ENCODE results near the gene GLA. TPM values are rescaled to one million over a fixed set of nuclear protein-coding genes. Genes with fewer than 3 reads are reported as not detected.

The GLA gene
- total RNA-seq, 1 experiment from 2014 or later: 41.9 TPM

DNA sequence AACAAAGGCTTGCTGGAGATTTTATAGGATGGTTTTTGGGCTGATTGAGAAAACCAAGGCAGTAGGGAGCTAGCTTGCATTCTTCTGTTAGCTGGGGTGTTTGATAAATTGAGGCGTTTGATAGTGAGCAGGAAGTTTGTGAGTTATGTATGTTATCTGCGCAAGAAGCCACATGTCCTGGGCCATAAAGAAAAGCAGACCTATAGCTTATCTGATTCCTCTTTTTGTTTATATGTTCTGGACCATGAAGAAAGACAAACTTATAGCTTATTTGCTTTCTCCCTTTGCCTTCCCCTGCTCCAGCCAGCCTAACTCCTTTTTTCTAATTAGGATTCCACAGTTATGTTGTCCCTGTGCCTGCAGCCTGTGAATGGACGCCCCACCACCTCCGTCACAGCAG is 9.5 kb upstream of the GLA start:
- no peak overlapping the region for H2AFZ ChIP-seq (ENCODE audit: low read length)
- H2BK12ac ChIP-seq (ENCODE audit: insufficient read length, low read depth, low read length): no peak overlapping the region
- H3K23me2 ChIP-seq (ENCODE audit: insufficient read length, low read depth, low read length, poor library complexity, severe bottlenecking): no peaks in the 10 kb centered on the region
- H3K9ac ChIP-seq (ENCODE audit: extremely low read depth, insufficient read length, low read length): no peak overlapping the region
- H2BK15ac ChIP-seq (ENCODE audit: low read depth, low read length): no peak overlapping the region
- H3K79me1 ChIP-seq (ENCODE audit: insufficient read depth, low read depth, low read length, poor library complexity, severe bottlenecking): no peaks in the 10 kb centered on the region
- no peak overlapping the region for H4K5ac ChIP-seq (ENCODE audit: insufficient read length, low read depth, low read length)
- no peak overlapping the region for H2BK120ac ChIP-seq (ENCODE audit: low read depth, low read length, poor library complexity, severe bottlenecking)
- no peak overlapping the region for H3K18ac ChIP-seq (ENCODE audit: insufficient read length, low read depth, low read length)
- no peak overlapping the region for H3K14ac ChIP-seq (ENCODE audit: insufficient read depth, low read length)
- no CpG with 5 or more reads among the region's 4 CpGs for WGBS (ENCODE audit: extremely low coverage, insufficient read length, low lambda C conversion rate)
- no peak overlapping the region for H3K27ac ChIP-seq (ENCODE audit: insufficient read length, low read depth, low read length)
- H3K27me3 Mint-ChIP-seq (ENCODE audit: low read depth): no peaks in the 10 kb centered on the region; the same call in none of the 2 replicates
- no peak overlapping the region for H2BK20ac ChIP-seq (ENCODE audit: low read depth, low read length, poor library complexity, severe bottlenecking)
- no peaks in the 10 kb centered on the region for H4K20me1 ChIP-seq (ENCODE audit: control insufficient read depth, insufficient read depth, insufficient read length)
- no peak overlapping the region for H4K8ac ChIP-seq (replicated peaks; ENCODE audit: insufficient read length, low read depth, low read length)
- peaks cover 24 to 26% of the 10 kb centered on the region in 2 experiments for H3K4me1 Mint-ChIP-seq
- no peak overlapping the region for H3K56ac ChIP-seq (ENCODE audit: insufficient read length, low read depth, low read length)
- no peaks in the 10 kb centered on the region for H3K4me1 ChIP-seq (ENCODE audit: insufficient read depth, low read length)
- H3K36me3 Mint-ChIP-seq (ENCODE audit: insufficient read depth in 1 of 3, low read depth in 3 of 3): peaks cover 17 to 37% (median 31%) of the 10 kb centered on the region in 3 experiments
- H3K9me3 Mint-ChIP-seq: peaks cover 73 to 79% of the 10 kb centered on the region in 2 experiments
- H3K79me2 ChIP-seq (ENCODE audit: insufficient read depth, low read length): no peaks in the 10 kb centered on the region
- H3K27me3 ChIP-seq (ENCODE audit: insufficient read depth, low read length): no peaks in the 10 kb centered on the region
- H2AK5ac ChIP-seq (ENCODE audit: insufficient read length, low read length): no peak overlapping the region
- no peak overlapping the region for H3T11ph ChIP-seq (ENCODE audit: low read length)
- no peak overlapping the region for H3K4me2 ChIP-seq (ENCODE audit: insufficient read depth, insufficient read length, low read length)
- DNase-seq: no peak
- TF ChIP-seq, protein P1, sequence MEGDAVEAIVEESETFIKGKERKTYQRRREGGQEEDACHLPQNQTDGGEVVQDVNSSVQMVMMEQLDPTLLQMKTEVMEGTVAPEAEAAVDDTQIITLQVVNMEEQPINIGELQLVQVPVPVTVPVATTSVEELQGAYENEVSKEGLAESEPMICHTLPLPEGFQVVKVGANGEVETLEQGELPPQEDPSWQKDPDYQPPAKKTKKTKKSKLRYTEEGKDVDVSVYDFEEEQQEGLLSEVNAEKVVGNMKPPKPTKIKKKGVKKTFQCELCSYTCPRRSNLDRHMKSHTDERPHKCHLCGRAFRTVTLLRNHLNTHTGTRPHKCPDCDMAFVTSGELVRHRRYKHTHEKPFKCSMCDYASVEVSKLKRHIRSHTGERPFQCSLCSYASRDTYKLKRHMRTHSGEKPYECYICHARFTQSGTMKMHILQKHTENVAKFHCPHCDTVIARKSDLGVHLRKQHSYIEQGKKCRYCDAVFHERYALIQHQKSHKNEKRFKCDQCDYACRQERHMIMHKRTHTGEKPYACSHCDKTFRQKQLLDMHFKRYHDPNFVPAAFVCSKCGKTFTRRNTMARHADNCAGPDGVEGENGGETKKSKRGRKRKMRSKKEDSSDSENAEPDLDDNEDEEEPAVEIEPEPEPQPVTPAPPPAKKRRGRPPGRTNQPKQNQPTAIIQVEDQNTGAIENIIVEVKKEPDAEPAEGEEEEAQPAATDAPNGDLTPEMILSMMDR (conservative IDR thresholded peaks at IDR 0.05): no peak
- peak overlapping the region in 1 of 3 experiments; percentile 29; a peak in 2 of 7 replicates for H3K27ac Mint-ChIP-seq
- H4K91ac ChIP-seq (ENCODE audit: insufficient read length, low read depth, low read length): no peak overlapping the region
- no peak overlapping the region for H3K4ac ChIP-seq (ENCODE audit: low read depth, low read length)
- H3K23ac ChIP-seq (ENCODE audit: insufficient read length, low read depth, low read length): no peak overlapping the region
- no peak overlapping the region for H2BK5ac ChIP-seq (ENCODE audit: insufficient read length, low read length)
- H3K4me3 Mint-ChIP-seq: peak overlapping the region; percentile 83 to 88; a peak in 4 of 5 replicates
- H3K9me3 ChIP-seq (ENCODE audit: control insufficient read depth, low read depth, low read length): peaks cover 16% of the 10 kb centered on the region

All from H9 (cell line).